ENCODE data around the gene LRSAM1. TPM values are rescaled to one million over a fixed set of nuclear protein-coding genes. Genes with fewer than 3 reads are reported as not detected.
A peak's percentile ranks its signal among the peaks of the same experiment; 100 is the strongest.
"Not testable (repeated sequence)": the region's sequence is repeated elsewhere in the genome, so short reads cannot be mapped to it uniquely, and the experiment has no call there.

The LRSAM1 gene
- total RNA-seq, 4 donors from 2014 or later: 13.7 to 19.6 (median 16.3) TPM

DNA sequence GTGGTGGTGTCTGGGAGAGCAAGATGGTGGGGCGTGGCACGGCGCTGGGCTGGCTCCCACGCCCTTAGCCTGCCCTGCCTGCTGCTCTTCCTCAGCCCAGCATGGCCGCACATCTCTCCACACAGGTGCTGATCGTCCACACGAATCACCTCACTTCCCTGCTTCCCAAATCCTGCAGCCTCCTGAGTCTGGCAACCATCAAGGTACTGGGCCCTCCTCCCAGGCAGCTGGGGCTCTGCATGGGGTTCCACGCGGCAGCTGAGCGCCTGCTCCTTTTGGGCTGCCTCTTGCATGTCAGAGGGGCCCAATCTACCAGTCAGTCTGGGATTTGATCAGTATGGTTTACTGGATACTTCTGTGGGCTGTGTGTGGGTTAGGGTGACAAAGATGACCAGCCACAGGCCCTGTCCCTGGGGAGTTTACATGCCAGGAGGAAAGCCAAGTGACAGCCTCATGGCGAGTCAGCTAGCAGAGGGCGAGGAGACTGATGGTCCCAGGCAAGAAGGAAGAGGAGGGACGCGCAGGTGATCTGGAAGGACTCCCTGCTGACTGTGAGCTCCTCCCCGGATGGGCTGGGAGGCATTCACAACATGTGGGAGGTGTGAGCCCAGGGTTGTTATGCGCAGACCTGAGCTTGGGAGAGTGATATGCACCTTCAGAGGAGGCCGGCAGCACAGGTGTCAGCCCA, 6.0 kb downstream of the LRSAM1 start:
- H3K36me3 ChIP-seq: peaks cover 13 to 25% of the 10 kb centered on the region in 2 donors
- no peak overlapping the region for H3K4me3 ChIP-seq (replicated peaks in 1 of 3)
- WGBS, 2 donors: 84 to 92% methylated on average over 17 of the region's 17 CpGs
- no peak for DNase-seq
- no peaks in the 10 kb centered on the region for H3K9me3 ChIP-seq
- H3K27ac ChIP-seq: no peak overlapping the region
- peaks cover 5 to 16% of the 10 kb centered on the region in 2 donors for H3K4me1 ChIP-seq
- intact Hi-C loops (cut with DNase I): no loop called here
- TF ChIP-seq POLR2A (IDR thresholded peaks at IDR 0.05): no peak
- no peaks in the 10 kb centered on the region for H3K27me3 ChIP-seq

DNA sequence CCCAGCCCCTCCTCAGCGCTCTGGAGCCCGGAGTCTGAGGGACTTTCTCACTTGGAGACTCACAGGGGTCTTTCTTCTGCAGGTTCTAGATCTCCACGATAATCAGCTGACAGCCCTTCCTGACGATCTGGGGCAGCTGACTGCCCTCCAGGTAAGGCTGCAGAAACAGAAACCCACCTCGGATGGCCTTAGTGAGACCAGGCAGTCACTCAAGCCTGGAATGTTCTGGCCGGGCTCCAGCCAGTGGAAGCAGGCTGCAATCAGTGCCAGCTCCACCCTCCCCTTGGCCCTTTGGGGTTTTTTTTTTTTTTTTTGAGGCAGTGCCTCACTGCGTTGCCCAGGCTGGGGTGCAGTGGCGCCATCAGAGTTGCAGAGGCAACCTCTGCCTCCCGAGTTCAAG, 7.6 kb downstream of the LRSAM1 start:
- WGBS, 2 donors: 25 to 46% methylated on average over 9 of the region's 9 CpGs
- Histone ChIP-seq H3K36me3 (peaks cover 25 to 27% of the 10 kb centered on the region in 2 donors), H3K9me3 (no peaks in the 10 kb centered on the region), H3K27ac (peak overlapping the region; percentile 29 to 73 (median 49)), H3K27me3 (no peaks in the 10 kb centered on the region), H3K4me1 (peaks cover 0 to 8% of the 10 kb centered on the region in 2 donors), H3K4me3 (replicated peaks in 1 of 3) (no peak overlapping the region)
- peak; percentile 90 to 93 for DNase-seq
- no peak for TF ChIP-seq POLR2A (IDR thresholded peaks at IDR 0.05)
- TF ChIP-seq, protein P1, sequence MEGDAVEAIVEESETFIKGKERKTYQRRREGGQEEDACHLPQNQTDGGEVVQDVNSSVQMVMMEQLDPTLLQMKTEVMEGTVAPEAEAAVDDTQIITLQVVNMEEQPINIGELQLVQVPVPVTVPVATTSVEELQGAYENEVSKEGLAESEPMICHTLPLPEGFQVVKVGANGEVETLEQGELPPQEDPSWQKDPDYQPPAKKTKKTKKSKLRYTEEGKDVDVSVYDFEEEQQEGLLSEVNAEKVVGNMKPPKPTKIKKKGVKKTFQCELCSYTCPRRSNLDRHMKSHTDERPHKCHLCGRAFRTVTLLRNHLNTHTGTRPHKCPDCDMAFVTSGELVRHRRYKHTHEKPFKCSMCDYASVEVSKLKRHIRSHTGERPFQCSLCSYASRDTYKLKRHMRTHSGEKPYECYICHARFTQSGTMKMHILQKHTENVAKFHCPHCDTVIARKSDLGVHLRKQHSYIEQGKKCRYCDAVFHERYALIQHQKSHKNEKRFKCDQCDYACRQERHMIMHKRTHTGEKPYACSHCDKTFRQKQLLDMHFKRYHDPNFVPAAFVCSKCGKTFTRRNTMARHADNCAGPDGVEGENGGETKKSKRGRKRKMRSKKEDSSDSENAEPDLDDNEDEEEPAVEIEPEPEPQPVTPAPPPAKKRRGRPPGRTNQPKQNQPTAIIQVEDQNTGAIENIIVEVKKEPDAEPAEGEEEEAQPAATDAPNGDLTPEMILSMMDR (IDR thresholded peaks at IDR 0.05): no peak
- intact Hi-C loops (cut with DNase I): no loop called here

DNA sequence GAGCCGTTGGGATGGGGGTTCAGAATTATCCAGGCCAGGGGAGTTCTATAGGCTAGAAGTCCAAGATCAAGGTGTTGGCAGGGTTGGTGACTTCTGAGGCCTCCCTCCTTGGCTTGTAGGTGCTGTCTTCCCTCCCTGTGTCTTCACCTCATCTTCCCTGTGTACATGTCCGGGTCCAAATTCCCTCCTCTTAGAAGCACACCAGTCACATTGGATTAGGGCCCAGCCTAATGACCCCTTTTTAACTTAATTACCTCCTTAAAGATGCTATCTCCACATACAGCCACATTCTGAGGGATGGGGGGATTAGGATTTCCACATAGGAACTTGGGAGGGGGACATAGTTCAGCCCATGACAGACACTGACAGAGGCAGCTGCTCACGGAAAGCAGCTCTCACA, 12.1 kb downstream of the LRSAM1 start:
- no peak overlapping the region for H3K4me3 ChIP-seq (replicated peaks in 1 of 3)
- no peak overlapping the region for H3K27ac ChIP-seq
- H3K36me3 ChIP-seq: peaks cover 27 to 28% of the 10 kb centered on the region in 2 donors
- no peaks in the 10 kb centered on the region for H3K9me3 ChIP-seq
- WGBS, 2 donors: 81 to 88% methylated on average over 3 of the region's 3 CpGs
- TF ChIP-seq, protein P1 (IDR thresholded peaks at IDR 0.05): no peak
- TF ChIP-seq POLR2A (IDR thresholded peaks at IDR 0.05): no peak
- no peak for DNase-seq
- peaks cover 0 to 8% of the 10 kb centered on the region in 2 donors for H3K4me1 ChIP-seq
- intact Hi-C loops (cut with DNase I): no loop called here
- H3K27me3 ChIP-seq: no peaks in the 10 kb centered on the region

DNA sequence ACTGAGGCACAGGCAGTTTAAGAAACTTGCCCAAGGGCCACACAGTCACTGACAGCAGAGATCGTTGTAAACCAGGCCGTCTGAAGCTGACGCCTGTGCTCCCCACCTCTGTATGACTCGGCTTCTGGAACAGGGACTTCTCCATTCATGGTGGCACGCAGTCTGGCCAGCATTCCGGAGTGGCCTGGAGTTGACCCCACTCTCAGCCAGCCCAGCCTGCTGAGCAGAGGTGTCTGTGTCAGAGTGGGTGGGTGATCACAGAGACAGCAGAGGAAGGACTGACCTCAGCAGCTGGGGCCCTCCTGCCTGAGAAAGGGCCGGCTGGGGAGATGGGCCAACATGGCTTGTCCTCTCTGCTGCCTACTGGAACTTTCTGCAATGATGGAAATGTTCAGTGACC, 12.6 kb downstream of the LRSAM1 start:
- Histone ChIP-seq H3K36me3 (peaks cover 27 to 28% of the 10 kb centered on the region in 2 donors), H3K9me3 (no peaks in the 10 kb centered on the region), H3K27ac (no peak overlapping the region), H3K27me3 (no peaks in the 10 kb centered on the region), H3K4me1 (peaks cover 0 to 4% of the 10 kb centered on the region in 2 donors), H3K4me3 (replicated peaks in 1 of 3) (no peak overlapping the region)
- DNase-seq: no peak
- 88 to 91% methylated on average over 7 of the region's 7 CpGs for WGBS, 2 donors
- intact Hi-C loops (cut with DNase I): no loop called here
- TF ChIP-seq POLR2A (IDR thresholded peaks at IDR 0.05): no peak
- TF ChIP-seq, protein P1 (IDR thresholded peaks at IDR 0.05): no peak

DNA sequence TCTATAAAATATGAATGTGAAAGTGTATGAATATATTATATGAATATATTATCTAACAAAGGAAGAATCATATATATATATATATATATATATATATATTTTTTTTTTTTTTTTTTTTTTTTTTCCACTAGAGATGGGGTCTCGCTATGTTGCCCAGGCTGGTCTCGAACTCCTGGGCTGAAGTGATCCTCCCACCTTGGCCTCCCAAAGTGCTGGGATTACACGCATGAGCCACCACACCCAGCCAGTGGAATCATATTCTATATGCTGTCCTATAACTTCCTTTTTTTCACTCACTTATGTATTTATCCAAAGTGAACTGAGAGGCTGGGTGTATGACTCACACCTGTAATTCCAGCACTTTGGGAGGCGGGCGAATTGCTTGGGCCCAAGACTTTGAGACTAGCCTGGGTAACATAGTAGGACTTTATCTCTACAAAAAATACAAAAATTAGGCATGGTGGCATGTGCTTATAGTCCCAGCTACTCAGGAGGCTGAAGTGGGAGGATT, 15.2 kb downstream of the LRSAM1 start:
- intact Hi-C loops (cut with DNase I); H3K4me3 ChIP-seq (replicated peaks in 1 of 3); H3K27ac ChIP-seq; DNase-seq; H3K4me1 ChIP-seq; H3K27me3 ChIP-seq; H3K9me3 ChIP-seq: not testable (repeated sequence)
- H3K36me3 ChIP-seq: peaks cover 15 to 23% of the 10 kb centered on the region in 2 donors
- 95 to 100% methylated on average over 5 of the region's 5 CpGs for WGBS, 2 donors

DNA sequence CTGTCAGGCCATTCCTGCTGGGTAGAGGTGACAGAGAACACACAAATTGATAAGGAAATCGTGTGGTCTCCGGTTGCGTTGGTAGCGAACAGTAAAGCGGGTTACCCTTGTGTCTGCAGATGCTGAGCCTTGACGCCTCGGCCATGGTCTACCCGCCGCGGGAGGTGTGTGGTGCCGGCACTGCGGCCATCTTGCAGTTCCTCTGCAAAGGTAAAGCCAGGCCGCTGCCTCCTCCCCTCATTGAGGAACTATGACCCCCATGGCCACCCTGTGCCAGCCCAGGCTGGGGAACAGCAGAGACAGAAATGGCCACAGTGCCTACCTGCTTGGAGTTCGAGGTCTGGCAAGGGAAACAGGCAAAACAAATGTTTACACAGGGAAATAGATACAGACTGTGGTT, 16.3 kb downstream of the LRSAM1 start:
- H3K4me1 ChIP-seq: no peaks in the 10 kb centered on the region
- no peak for TF ChIP-seq POLR2A (IDR thresholded peaks at IDR 0.05)
- TF ChIP-seq, protein P1 (IDR thresholded peaks at IDR 0.05): no peak
- no peaks in the 10 kb centered on the region for H3K27me3 ChIP-seq
- H3K36me3 ChIP-seq: peaks cover 4 to 12% of the 10 kb centered on the region in 2 donors
- H3K4me3 ChIP-seq (replicated peaks in 1 of 3): no peak overlapping the region
- no peak overlapping the region for H3K27ac ChIP-seq
- intact Hi-C loops (cut with DNase I): no loop called here
- no peak for DNase-seq
- WGBS, 2 donors: 95 to 96% methylated on average over 14 of the region's 14 CpGs
- no peaks in the 10 kb centered on the region for H3K9me3 ChIP-seq

All from thyroid gland (tissue), 4 donors.